Pons (tissue), 1 donor: ENCODE results near the gene CEBPA.
"Not testable (repeated sequence)": the region's sequence is repeated elsewhere in the genome, so short reads cannot be mapped to it uniquely, and the experiment has no call there.

Experiments used
- DNase-seq: peaks from one replicate; pipeline ENCODE4 v3.0.0-alpha.2; 2016; ENCODE audit warnings: low spot score

Gene CEBPA

DNA sequence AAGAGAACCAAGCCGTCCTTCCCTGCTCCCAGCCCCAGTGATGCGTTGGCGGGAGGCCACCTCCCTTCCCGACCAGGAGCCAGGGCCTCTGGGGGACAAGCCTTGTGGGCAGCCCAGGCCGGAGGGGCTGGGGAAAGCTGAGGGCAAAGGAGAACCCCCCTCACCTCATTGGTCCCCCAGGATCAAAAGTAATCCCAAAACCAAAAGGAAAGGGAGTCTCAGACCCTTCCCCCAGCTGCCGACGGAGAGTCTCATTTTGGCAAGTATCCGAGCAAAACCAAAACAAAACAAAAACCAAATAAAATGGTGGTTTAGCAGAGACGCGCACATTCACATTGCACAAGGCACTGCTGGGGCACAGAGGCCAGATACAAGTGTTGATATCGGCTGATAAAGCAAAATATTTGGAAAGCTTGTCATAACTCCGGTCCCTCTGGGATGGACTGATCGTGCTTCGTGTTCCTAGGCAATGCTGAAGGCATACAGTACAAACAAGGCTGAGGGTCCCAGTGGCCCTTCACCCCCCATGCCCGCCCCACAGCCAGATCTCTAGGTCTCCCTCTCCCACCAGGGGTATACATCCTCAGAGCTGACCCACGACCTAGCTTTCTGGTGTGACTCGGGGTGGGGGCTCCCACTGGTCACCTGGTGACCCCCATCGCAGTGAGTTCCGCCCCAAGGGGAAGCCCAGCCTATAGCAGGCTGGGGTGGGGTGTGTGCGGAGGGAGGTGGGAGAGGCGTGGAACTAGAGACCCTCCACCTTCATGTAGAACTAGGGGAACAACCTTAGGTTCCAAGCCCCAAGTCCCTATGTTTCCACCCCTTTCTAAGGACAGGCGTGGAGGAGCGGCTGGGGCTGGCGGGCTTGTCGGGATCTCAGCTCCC lies 2.1 kb downstream of the CEBPA start:
- no peak for DNase-seq

DNA sequence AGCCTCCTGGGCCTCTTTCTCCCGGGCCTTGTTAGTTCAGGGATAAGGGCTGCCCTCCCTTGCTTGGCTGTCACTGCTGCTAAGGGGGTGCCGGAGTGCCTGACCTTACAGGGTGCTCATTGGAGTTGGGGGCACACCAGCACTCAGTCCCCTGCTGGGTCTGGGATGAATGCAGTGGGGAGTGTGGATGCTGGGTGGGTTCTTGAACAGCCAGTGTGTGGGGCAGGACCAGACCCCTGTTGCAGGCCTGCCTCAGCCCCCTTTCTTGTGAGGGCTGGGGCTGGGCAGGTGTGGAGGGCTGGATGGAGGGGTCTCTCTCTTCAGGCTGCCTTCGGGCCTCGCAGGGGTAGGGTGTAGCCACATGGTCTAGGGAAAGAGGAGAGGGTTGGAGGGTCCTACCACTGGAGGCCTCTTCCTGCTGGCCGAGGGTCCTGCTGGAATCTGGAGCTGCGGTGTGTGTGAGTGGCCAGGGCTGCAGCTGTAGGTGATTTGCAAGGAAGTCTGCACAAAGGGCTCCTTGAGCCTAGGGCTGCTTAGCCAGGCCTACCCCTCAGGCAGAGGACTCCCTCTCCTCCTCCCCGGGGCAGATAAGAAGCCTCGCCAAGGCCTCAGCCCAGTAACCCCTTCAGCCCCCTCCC lies 3.2 kb downstream of the CEBPA start:
- no peak for DNase-seq

DNA sequence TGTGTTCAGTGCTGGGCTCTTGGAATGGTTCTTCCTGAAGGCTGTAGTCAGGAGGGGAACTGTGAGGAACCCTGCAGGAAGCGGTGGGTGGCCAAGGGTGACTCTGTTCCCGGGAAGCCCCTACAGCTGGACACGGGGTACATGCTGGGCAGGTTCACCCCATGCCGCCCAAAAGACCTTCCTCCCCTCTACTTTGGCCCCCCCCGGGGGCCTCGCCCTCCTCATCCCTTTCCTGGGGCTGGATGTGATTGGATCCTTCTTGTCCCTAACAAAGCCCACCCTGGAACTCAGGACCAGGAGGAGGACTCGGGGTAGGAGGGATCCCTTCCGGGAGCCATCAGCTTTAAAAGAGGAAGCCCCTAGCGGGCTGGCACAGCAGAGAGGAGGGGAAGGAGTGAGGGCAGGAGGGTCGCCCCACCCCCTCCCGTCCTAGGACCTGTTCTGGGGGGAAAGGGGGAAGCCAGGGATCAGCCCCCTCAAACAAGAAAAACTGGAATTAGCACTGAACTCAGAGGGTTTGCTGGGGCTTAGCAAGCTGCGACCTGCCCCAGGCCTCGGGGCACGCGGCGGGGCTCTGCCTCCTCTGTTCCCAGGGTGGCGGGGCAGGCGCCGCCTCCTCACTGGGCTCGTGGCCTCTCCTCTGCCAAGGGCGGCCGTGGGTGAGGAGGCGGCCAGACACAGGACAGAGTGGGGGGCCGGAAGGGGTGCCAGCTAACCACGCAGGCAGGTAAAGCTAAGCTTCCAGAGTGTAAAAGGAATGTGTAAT lies 4.0 kb downstream of the CEBPA start:
- no peak for DNase-seq

DNA sequence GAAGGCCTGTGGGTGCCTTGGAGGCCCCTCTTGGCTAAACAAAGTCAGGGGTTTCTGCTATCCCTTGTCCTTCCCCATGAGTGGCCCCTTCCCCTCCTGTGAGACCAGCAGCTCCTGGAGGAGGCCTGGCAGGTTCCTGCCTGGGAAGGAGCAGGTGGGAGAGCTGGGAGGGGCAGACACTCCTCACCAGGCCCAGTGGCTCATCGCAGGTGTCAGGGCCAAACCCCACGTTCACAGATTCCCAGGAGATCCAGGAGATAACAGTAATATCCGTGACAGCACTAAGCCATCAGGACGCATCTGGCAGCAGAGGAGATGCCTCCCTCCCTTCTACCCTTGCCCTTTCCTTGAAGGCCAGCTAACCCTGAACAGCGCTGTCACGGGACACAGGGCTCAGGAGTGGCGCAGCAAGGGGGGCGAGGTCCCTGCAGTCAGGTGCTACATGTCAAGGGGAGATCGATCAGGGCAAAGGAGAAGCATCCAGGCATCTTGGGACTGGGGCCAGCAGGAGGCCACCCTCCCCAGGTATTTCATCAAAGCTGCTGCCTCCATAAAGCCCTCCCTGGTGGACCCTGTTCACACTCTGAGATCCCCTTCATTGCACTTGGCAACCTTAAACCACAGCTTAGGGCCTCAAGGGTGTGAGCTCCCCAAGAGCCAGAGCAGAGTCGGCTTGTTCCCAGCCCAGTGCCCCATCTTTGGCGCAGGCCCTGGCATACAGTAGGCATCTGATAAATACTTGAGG lies 4.8 kb downstream of the CEBPA start:
- no peak for DNase-seq

DNA sequence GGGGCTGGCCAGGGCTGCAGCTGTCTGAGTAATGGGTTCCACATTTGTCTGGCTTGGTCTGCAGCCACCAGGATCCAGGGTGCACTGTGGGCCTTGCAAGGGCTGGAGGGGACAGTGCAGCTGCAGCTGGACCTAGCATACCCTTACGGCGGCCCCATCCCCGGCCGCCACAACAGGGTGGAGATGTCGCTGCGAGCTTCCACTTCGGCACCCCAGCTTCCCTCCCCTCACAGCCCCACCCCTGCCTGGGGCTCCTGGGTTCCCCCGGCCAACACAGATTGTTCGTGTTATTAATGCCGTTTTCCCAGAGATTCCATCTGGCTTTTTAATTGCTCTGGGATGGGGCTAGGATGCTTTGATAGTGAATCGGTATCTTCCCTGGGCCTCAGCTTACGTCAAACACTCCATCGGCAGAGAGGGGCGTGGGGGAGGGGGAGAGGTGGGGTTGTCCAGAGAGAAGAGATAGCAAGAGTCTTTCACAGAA lies 5.8 kb downstream of the CEBPA start:
- no peak for DNase-seq

DNA sequence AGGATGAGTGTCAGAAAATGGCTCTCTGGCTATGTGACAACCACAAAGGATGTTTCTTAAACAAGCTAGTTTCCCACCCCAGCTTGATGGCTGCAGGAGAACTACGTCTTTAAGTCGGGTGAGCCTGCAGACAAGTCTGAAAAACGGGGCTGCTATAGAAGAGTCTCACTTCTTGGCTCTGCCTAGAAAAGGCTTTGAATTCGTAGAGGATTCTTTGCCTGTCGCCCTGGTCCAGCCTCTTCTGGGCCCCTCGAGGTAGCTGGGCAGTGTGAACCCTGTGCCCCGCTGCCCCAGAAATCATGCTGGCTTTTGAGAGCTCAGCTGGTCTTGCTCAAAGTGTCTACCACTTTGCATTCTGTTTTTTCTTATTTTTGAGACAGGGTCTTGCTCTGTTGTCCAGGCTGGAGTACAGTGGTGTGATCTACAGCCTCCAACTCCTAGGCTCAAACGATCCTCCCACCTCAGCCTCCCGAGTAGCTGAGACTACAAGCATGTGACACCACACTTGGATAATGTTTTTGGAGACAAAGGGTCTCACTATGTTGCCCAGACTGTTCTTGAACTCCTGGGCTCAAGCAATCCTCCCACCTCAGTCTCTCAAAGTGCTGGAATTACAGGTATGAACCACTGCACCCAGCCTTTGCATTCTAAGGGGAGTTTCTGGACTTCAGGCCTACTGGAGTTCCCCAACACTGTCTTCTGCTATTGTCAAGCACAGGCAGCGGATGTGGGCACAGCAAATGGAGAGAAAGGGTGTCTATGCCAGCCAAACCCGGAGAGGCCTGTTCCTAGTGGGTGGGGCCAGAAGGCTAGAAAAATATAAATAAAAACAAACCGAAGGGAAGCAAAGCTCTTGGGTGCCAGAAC lies 6.5 kb downstream of the CEBPA start:
- no peak for DNase-seq

DNA sequence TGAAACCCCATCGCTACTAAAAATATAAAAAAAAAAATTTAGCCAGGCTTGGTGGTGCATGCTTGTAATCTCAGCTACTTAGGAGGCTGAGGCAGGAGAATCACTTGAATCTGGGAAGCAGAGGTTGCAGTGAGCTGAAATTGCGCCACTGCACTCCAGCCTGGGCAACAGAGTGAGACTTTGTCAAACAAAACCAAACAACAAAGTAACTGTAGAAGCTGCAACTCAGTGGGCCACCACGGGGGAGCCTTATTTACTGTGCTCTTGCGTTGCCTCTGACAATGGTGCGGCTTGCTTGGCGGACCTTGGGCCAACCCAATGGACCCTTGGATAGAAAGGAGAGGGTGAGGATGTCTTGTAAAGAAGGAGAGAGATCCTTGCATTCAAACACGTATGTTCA lies 7.3 kb downstream of the CEBPA start:
- DNase-seq = not testable (repeated sequence)

DNA sequence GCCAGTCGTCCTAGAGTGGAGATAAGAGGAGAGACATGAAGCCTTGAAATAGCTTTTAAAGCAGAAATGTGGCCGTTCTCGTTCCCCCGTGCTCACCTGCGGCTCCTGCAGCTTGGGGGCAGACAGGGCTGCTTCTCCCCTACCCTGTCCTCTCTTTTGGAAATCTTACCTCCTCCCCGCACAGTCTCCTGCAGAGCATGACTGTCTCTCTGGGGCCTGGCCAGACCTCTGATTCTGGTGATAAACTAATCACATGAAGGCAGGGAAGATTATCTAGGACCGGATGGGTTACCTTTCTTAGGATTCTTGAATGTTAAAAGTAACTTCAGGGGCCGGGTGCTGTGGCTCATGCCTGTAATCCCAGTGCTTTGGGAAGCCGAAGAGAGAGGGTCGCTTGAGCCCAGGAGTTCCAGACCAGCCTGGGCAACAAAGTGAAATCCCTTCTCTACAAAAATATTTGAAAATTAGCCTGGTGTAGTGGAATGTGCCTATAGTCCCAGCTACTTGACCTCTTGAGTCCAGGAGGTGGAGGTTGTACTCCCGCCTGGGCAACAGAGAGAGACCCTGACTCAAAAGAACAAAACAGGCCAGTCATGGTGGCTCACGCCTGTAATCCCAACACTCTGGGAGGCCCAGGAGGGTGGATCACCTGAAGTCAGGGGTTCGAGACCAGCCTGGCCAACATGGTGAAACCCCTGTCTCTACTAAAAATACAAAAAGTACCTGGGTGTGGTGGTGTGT lies 8.1 kb downstream of the CEBPA start:
- DNase-seq = no peak

DNA sequence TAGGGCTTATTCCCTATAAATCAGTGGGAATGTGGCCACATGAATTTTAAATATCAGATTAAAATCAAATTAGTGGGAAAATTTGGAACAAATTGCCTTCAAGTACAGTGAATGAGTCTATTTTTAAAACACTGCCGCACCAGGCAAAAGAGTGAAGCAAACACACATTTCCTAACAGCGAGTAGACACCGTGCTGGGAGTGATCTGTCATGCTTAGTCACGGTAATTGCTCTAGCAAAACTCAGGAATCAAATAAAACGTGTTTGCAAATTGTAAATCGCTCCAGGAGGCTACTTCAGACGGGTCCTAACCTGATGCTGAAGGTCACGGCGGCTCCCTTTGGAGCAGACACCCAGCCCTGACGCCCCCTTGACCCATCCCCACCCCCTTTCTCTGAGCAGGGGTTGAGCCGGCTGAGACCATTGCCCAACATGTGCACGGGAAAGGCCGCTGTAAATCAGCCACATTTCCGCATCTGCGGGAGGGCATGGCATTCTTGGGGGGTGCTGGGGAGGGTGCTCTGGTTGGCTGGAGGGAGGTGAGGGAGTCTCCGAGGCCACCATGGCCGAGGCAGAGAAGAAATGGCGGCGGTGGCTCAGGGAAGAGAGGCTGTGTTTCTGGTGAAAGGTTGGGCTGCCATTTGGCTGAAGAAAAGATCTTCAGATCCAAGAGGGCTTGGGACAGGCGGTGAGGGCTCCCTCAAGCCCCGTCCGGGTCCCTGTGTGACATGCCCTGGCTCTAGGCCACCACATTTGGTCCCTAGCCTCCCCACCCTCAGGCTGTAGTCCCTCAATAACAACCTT lies 8.9 kb downstream of the CEBPA start:
- DNase-seq = peak; percentile 47

DNA sequence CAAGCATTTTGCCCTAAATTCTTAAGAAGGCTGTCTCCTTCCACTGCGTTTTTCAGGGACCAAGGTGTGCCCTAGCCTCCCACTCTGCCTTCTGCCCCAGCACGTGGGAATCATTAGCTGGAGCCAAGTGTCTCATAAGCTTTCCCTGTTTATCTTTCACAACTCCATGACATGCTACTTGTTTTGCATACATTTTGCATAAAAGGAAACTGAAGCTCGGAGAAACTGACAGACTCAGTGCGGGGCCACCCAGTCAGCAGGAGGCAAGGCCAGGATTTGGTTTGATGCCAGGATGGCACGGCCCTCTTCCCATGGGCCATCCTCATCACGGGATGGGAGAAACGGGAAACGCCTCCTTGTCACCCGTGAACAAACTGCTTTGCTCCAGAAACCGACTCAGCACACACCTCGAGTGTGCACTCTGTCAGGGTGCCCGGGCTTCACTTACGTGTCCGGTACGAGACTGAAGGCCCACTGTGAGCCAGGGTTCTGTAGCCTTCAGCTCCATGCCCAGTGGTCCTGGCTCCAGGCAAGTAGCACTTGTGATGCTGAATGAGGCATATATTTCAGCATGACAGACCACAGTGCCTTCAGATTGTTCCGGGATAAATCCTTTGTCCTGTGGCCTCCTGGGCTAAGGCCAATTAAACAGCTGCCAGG lies 9.6 kb downstream of the CEBPA start:
- no peak for DNase-seq

DNA sequence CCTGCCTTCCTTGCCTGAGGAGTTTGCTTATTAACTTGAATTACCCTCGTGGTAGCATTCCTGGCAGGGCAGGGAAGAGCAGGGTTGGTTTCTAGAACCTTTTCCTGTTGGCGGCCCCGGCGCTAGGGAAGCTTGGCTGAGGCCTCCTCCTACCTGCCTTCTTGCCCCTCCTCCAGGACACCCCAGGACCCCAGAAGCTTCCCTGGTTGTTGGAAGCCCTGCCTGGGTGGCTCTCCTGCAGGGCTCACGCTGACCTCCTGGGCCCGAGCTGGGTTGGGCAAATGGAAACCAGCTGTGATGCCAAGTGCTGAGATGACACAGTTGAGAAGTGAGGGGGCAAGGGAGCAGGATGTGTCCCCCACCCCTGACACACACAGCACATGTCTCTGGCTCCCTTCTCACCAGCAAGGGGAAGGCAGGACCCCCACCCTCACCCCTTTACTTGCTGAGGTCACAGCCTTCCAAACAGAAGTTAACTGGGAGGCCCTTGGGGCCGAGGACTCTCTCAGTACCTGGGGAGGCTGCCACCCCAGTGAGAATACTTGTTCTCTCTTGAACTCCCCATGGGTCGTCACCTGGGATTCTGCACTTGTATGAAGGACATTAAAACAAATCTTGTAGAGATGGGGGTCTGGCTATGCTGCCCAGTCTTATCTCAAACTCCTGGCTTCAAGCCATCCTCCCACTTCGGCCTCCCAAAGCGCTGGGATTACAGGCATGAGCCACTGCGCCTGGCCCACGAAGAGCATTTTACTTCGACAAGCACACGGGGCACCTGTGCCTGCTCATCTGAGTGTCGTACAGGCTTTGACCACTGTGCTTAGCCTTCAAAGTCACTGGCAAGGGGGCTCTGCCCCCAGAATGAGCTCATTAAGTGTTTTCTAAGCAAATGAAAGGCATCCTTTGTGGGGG lies 10.5 kb downstream of the CEBPA start:
- DNase-seq = no peak

DNA sequence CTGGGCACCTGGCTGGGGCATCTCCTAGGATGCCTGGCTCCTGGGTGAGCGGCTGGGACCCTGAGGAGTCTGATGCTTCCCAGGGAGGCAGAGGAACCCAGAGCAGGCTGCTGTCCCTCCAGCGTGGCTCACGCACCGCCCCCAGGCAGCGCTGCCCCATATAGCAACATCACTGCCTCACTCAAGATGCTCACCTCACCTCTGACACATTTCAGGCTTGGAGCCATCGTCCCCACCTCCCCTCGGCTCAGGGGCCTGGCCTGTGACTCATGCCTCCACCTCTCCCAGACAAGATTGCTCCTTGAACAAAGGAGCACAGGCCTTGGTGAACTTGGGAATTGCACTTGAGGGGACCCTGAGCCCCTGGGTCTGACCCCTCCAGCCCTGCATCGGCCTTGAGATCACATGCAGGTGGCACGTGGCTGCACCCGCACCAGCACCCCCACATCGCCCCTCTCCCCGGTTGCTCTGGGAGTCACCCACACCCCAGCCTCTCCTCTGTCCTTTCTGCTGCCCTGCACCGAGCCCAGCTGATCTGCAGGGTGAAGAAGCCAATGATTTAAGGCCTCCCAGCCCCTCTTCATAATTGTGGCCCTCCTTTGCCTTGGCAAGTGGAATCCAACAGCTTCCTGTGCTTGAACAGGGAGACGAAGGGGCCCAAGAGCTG lies 11.2 kb downstream of the CEBPA start:
- DNase-seq = no peak

DNA sequence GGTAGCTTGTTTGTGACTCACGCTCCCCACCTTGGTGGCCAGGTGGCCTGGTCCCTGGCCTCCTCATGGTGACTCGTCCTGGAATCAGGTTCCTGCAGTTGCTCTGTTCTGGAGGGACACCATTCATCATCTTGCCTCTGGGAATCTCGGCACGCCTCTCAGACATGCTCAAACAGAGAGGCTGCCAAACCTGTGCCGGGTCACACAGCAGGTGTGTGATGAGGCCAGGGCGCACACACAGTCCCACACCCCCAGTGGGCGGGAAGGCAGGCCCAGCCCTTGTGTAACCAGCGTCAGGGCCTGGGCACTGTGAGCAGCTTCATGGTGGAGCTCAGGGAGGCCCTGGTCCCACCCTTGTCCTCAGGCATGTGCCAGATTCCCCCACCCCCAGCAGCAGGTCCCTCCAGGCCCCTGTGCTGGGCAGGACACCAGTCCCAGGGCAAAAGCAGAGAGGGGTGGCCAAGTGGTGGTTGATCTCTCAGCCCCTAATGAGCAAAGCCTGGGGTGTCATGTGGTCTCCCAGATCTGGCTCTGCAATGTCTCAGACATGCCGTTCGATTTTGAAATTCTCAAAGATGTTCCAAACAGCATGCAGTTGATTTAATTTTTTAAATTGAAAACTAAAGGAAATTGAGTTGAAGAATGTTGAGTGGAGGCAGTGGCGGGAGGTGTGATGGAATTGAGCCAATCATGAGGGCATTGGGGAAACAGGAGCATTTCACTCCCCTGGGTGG lies 12.1 kb downstream of the CEBPA start:
- DNase-seq = no peak

DNA sequence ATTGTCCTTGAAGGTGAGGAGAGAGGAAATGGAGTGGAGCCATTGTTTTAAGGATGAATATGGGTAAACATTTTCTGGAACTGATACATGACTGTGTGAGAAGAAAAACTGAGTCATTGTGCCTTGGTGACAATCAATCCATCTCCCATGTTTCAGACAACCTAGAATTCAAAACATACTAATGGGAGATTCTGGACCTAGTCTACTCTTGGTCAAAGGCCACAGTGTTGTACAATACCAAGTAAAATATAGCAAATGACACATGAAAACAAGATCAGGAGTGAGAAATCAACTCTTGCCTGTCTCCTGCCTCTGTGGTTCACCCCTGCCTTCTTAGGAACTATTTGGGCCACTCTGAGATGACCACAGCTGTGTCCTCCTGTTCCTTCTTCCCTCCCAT lies 13.1 kb downstream of the CEBPA start:
- DNase-seq = no peak

DNA sequence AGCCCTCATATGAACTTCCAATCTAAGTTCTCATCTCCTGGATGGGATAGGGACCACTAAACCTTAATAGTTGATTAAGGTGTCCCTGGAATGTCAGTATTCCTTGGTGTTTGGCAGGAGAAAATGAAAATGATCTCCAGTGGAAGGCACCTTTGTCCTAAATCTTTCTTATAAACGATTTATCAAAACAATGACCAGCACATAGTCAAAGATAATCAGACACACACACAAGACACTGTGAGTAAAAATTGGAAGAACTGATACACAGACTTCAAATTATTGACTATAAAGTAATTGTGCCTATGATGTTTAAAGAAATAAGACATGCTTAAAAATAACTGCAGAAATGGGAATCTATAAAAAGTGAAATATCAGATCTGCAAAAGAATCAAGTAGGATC lies 13.7 kb downstream of the CEBPA start:
- no peak for DNase-seq

DNA sequence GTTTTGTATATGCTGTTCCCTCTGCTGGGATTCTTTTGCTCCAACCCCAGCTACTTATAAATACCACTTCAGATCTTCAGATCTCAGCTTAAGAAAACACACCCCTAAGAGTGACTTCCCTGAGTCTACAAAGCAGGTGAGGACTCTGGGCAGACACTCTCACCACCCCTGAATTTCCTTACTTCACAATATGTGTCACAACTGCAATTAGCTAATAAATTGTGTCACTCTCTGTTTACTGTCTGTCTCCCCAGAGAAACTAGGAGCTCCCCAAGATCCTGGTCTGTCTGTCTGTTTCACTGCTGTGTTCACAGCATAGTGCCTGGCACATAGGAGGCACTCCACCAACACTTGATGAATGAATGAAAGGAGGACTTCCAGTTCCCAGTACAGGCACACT lies 14.4 kb downstream of the CEBPA start:
- DNase-seq = no peak

DNA sequence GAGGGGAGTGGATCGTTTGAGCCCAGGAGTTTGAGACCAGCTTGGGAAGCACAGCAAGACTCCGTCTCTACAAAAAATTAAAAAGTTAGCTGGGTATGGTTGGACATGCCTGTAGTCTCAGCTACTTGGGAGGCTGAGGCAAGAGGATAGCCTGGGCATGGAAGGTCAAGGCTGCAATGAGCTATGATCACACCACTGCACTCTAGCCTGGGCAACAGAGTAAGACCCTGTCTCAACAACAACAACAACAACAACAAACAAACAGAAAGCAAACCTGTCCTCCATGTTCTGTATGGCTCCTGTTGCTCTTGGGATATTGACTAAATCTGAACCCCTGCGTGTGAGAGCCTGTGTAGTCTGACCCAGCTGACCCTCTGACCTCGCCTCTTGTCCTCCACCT lies 14.9 kb downstream of the CEBPA start:
- no peak for DNase-seq
